Iris pigment epithelial cell (primary cell): Measurements from ENCODE around the gene CACNA1F.
A peak's percentile ranks its signal among the peaks of the same experiment; 100 is the strongest.

Experiments used
- DNase-seq: peaks from one replicate; pipeline ENCODE4 v3.0.0-alpha.2; 2011; ENCODE audit warnings: low read depth

CACNA1F gene

DNA sequence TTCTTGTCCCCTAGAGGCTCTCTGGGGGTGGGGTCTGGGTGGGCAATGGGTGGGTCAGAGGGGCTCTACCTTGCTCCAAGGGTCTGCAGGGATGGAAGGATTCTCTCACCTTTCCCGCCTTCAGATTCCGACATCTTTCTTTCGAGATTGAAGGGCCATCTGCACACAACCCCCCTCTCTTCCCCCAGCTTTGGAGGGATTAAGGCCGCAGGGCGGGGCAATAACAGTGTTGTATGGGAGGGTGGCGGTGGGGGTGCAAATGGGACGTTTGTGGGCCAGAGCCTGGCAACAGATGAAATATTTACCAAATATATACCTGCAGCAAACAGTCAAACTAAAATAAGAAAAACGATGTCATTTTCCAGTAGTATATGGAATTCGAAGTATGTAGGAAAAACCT lies at the start of gene CACNA1F:
Gene CACNA1F, minus strand, starts transcription at position 165 of the 400 bp plus-strand sequence. Its CDS starts 31 bp downstream, at position 134.
- no peak for DNase-seq

GRCh38 chrX:49282647-49283011 lies 49.5 kb upstream of the CACNA1F start:
- peak; percentile 20 for DNase-seq

- no peak for DNase-seq
Observed at GRCh38 chrX:49278081-49278480, 44.9 kb upstream of the CACNA1F start.

DNA sequence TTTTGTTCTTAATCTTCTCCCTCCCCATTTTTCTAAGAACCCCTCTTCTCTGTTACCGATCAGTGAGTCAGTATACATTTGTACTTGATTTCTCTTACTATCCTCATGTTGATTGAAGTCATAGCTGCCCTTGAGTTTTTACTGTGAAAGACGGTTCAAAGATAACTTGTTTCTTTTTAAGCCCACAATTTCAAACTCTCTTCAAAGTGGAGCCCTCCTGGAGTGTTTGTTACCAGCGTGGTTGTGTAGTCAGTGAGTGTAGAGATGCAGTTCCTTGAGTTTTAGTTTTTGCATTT lies 44.3 kb upstream of the CACNA1F start:
- DNase-seq, result no peak

GRCh38 chrX:49276671-49277534 lies 43.8 kb upstream of the CACNA1F start:
- peak; percentile 11 for DNase-seq

GRCh38 chrX:49276207-49276606 lies 43.1 kb upstream of the CACNA1F start:
- DNase-seq, result no peak

- no peak for DNase-seq
Observed at GRCh38 chrX:49273181-49273727, 40.1 kb upstream of the CACNA1F start.

GRCh38 chrX:49272421-49272820 lies 39.3 kb upstream of the CACNA1F start:
- no peak for DNase-seq

GRCh38 chrX:49271341-49271740 lies 38.2 kb upstream of the CACNA1F start:
- DNase-seq, result no peak

- no peak for DNase-seq
Observed at GRCh38 chrX:49270249-49270921, 37.2 kb upstream of the CACNA1F start.

DNA sequence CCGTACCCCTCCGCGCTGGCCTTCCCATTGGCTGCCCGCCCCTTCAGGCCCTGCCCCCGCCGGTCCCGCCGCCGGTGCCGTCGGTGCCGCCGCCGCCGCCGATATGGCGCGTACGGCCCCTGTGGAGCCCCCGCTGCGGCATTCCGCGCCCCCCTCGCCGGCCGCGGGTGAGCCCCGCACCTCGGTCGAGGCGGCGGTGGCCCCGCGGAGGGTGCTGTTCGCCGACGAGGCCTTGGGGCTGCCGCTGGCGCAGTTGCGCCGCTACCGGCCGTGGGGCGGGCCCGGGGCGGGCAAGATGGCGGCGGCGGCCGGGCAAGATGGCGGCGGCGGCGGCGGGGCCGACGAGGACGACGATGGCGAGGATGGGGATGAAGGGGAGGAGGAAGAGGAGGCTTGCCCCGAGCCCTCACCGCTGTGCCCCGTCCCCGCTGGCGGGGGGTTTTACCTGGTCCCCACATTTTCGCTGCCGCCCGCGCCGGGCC lies 36.7 kb upstream of the CACNA1F start, which contains the start of gene PPP1R3F:
Gene PPP1R3F, plus strand, starts transcription at position 27 of the 482 bp plus-strand sequence. Its CDS starts 77 bp downstream, at position 104.
- no peak for DNase-seq

DNA sequence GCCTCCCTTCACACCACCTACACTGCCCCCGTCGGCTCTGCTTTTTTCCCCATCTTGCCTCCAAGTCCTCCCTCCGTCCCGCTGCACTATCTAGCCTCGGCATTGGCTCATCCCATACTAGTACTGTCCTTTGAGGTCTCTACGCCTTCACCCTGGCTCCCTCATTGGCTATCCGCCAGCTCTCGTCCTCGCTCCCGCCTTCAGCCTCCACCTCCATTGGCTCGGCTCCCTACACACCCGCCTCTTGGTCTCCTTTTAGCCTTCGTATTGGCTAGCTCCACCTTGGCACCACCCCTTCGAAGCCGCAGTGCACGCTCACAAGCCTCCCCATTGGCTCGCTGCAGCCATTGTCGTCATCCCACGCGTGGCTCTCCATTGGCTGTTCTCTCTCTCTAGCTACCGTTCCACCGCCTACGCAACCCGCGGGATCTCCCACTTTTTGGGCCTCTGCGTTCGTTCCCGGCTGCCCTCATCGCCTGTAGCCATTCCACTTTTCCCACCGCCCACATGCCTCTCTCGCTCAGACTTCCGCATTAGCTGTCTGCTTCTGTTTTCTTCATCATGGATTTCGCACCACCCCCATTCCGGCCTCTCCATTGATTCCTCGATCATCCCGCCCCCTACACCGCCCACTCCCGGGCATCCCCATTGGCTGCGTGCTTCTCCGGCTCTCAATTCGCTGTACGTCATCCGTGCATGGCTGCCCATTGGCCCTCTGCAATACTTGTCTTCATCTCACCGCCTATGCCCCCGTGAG lies 36.0 kb upstream of the CACNA1F start:
- peak; percentile 98 for DNase-seq

GRCh38 chrX:49268702-49269009 lies 35.5 kb upstream of the CACNA1F start:
- DNase-seq, result no peak

DNA sequence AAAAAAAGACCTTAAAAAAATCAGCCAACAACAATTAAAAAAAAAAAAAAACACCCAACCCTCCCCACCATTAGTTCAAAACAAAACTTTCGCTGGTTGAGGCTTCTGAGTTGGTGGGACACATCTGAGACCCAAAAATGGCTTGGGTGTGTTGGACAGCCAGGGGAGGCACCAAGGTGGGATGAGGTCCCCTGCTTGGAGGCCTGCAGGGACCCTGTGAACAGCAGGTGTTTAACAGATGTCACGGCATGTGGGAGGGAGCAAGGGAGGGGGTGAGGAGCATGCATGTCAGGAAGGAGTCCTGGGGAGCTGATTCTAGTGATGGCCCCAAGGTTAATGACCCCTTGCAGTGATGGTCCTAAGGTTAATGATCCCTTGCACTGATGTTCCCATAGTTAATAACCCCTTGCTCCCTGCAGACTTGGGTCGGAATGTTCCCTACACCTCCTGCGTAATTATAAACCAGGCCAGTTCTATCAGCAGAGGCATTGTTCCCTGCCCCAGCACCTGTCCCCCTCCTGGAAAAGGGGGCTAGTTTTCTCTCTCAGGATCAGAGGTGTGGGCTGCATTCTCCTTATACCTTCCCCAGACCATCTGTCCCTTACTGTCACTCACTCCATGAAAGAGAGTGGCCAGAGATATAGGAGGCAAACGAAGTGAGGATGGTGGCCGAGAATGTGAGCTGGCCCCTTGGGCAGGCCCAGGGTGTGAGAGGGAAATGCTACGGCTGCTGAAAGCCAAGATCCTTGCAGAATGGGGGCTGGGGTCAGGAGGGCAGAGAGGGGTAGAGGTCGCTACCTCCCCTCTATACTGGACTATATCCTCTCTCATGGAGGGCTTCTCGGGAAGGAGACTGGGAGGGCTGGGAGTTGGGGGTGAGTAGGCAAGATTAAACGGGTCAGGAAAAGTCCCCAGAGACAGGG lies 33.6 kb upstream of the CACNA1F start:
- DNase-seq, result no peak

DNA sequence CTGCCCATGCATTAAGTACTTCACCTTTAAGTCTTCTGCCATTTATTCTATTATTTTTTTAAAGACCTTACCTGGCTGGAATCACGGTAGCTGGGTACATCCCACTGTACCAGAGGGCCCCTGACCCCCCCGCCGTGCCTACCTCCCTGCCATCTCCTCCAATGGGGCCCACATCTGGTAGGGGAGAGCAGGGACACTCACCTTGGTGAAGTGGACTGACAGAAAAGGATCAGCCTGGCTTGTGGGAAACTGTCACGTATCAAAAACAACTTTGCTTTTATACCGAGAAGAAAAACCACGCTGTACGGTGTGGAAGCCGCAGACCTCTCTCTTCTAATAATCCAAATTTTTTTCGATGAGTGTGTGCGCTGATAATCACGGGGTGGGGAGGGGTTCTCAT lies 31.3 kb upstream of the CACNA1F start, which contains the start of gene FOXP3:
Gene FOXP3, minus strand, starts transcription at position 251 of the 400 bp plus-strand sequence. CDS start 6,205 bp downstream, outside the sequence.
- DNase-seq, result no peak

- no peak for DNase-seq
Observed at GRCh38 chrX:49263631-49264030, 30.5 kb upstream of the CACNA1F start.

DNA sequence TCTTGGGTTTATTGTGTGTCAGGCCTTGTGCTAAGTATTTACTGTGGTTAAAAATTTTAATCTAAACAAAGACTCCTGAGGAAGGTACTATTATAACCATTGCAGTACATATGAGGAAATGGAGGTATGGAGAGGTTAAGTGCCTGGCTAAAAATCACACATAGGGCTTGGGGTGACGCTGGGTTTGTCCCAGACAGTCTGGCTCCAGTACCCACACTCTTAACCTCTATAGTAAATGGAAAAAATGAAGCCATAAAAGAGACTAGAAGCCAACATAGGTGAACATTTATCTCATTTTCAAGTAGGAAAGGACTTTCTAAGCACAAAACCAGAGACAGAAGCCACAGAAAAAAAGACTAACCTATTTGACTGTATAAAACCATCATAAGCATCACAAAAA lies 29.5 kb upstream of the CACNA1F start:
- no peak for DNase-seq

DNA sequence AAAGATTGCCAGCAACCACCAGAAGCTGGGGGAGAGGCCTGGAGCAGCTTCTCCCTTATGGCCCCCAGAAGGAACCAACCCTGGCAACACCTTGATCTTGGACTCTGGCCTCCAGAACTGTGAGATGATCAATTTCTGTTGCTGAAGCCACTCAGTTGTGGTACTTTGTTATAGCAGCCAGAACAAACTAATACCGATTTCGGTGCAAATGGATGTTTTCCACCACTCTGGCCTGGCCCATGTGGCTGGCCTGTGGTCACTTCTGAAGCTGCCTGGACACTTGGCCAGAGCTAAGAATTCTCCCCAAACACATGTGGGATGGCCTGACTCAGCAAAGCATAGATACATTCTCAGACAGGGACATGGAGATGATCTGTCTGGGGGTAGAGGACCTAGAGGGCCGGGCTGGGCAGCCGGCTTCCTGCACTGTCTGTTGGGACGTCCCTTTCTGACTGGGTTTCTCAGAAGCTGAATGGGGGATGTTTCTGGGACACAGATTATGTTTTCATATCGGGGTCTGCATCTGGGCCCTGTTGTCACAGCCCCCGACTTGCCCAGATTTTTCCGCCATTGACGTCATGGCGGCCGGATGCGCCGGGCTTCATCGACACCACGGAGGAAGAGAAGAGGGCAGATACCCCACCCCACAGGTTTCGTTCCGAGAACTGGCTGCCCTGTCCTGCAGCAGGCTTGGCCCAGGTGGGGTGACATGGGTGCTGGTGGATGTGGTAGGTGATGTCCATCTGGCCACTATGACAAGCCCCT lies 27.3 kb upstream of the CACNA1F start:
- DNase-seq, result no peak

GRCh38 chrX:49258749-49259124 lies 25.6 kb upstream of the CACNA1F start:
- DNase-seq, result no peak
